Measurements from ENCODE around the gene TMEM175.

- TF ChIP-seq POLR2A (IDR thresholded peaks at IDR 0.05) (no peak), POLR2AphosphoS5 (IDR thresholded peaks at IDR 0.05; ENCODE audit: insufficient read depth in 1 of 2, low read depth in 1 of 2) (no peak)
- TF ChIP-seq, protein P1, sequence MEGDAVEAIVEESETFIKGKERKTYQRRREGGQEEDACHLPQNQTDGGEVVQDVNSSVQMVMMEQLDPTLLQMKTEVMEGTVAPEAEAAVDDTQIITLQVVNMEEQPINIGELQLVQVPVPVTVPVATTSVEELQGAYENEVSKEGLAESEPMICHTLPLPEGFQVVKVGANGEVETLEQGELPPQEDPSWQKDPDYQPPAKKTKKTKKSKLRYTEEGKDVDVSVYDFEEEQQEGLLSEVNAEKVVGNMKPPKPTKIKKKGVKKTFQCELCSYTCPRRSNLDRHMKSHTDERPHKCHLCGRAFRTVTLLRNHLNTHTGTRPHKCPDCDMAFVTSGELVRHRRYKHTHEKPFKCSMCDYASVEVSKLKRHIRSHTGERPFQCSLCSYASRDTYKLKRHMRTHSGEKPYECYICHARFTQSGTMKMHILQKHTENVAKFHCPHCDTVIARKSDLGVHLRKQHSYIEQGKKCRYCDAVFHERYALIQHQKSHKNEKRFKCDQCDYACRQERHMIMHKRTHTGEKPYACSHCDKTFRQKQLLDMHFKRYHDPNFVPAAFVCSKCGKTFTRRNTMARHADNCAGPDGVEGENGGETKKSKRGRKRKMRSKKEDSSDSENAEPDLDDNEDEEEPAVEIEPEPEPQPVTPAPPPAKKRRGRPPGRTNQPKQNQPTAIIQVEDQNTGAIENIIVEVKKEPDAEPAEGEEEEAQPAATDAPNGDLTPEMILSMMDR (IDR thresholded peaks at IDR 0.05), result no peak
Observed at GRCh38 chr4:959338-960139, 27.3 kb downstream of the TMEM175 start.

Measured in vagina (tissue), 2 donors.